ENCODE measurements around the gene DAGLA.
A peak's percentile ranks its signal among the peaks of the same experiment; 100 is the strongest.

DAGLA gene

DNA sequence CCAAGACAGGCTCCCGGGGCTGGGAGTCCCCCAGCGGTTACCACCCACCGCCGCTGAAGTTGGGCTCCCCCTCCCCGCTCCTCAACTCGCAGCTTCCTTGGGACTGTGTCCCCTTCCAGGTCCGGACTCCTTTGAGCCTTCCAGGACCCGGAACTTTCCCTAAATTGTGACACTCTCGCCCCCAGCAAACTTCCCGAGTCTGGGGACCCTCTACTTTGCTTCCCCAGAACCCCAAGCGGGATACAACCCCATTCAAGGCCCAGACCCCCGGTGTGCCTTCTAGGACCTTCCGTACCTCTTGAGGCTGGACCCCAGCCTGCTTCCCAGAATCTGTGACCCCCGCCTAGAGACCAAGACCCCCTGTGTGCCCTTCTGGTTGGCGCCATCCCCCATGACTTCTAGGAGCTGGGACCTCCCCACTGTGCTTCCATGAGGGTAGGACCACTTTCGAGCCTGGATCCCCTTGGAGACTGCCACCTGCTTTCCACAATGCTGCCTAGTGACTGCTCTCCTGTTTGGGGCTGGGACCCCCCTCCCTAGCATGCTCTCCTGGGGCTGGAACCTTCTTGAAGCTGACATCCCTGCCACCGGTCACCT, 72.8 kb downstream of the DAGLA start:
- H3K9ac ChIP-seq (ENCODE audit: low read depth in 1 of 2, low read length in 2 of 2), result peak overlapping the region; percentile 86 to 94
- no peaks in the 10 kb centered on the region for H3K36me3 ChIP-seq (ENCODE audit: control insufficient read depth in 1 of 2, insufficient read depth in 2 of 2, low read length in 2 of 2)
- peak overlapping the region; percentile 78 to 79 for H3K4me3 ChIP-seq (ENCODE audit: low read depth in 1 of 2, low read length in 2 of 2)
- H3K27ac ChIP-seq (ENCODE audit: low read depth, low read length), result peak overlapping the region; percentile 44
- no peaks in the 10 kb centered on the region for H3K9me3 ChIP-seq (ENCODE audit: control insufficient read depth in 1 of 2, low read length in 2 of 2)
- H3K4me1 ChIP-seq (ENCODE audit: control insufficient read depth in 1 of 2, insufficient read depth in 2 of 2, low read length in 2 of 2), result peaks cover 43 to 47% of the 10 kb centered on the region in 2 donors
- peaks cover 0 to 3% of the 10 kb centered on the region in 2 donors for H3K27me3 ChIP-seq (ENCODE audit: control insufficient read depth in 1 of 2, insufficient read depth in 2 of 2, low read length in 2 of 2)

DNA sequence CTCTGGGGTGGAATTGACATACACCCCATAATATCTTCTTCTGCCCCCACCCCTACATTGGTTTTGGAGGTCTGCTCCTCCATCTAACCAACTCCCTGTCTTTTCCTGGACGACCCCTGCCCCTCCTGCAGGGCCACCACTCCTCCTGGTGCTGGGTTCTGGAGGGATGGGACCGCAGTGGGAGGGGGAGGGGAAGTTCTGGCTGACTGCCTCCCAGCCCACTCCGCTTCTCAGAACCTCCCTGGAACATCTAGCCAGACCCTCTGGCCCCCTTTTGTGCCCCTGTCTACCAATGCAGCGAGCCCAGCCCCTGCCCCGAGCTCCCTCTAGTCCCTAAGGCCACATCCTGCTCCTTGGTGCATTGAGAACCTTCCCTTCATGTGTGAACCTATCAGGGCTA, 73.5 kb downstream of the DAGLA start:
- Histone ChIP-seq H3K36me3 (ENCODE audit: control insufficient read depth in 1 of 2, insufficient read depth in 2 of 2, low read length in 2 of 2) (peaks cover 0 to 2% of the 10 kb centered on the region in 2 donors), H3K27me3 (ENCODE audit: control insufficient read depth in 1 of 2, insufficient read depth in 2 of 2, low read length in 2 of 2) (peaks cover 0 to 3% of the 10 kb centered on the region in 2 donors), H3K27ac (ENCODE audit: low read depth, low read length) (peak overlapping the region; percentile 54), H3K9ac (ENCODE audit: low read depth in 1 of 2, low read length in 2 of 2) (peak overlapping the region; percentile 86 to 94), H3K4me1 (ENCODE audit: control insufficient read depth in 1 of 2, insufficient read depth in 2 of 2, low read length in 2 of 2) (peaks cover 48 to 53% of the 10 kb centered on the region in 2 donors), H3K4me3 (ENCODE audit: low read depth in 1 of 2, low read length in 2 of 2) (peak overlapping the region; percentile 78 to 79), H3K9me3 (ENCODE audit: control insufficient read depth in 1 of 2, low read length in 2 of 2) (no peaks in the 10 kb centered on the region)

DNA sequence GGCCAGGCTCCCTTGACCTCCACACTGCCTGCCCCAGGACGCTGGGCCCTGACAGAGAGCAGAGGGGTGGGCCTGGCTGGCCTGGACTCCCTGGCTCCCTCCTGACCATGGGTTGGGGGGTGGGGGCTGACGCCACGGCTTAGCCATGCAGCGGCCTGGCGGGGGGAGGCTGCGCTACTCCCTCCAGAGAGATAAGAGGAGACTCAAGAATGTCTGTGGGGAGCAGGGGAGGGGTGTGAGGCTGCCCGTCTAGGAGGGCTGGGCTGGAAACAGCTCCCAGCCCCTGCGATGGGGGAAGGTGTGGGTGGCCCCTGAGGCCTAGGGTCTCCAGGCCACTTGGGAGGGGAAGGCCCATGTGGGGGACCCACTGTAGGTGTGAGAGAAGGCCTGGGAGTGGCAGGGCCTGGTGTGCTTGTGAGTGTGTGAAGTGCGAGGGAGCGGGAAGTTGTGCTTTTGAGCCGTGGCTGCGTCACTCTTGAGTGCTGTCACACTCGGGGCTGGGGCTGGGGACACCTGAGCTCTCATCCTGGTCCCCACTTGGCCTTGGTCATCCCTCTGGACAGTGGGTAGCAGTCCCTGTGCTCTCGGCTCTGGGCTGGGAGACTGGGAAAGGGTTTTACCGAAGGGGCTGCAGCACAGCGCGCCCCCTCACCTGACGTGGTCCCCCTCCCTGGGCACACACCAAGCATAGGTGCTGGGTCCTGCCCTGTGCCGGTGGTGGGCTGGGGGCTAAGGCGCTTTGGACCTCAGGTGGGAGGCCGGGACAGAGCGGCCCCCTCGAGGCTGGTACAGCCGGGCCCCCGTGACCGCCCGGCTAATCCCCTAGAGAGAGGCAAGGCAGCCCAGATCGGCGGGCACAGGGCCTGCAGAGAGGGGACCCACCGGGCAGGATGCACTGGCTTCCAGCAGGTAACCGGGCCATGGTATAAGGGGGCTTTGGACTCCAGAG, 74.6 kb downstream of the DAGLA start:
- peaks cover 0 to 3% of the 10 kb centered on the region in 2 donors for H3K27me3 ChIP-seq (ENCODE audit: control insufficient read depth in 1 of 2, insufficient read depth in 2 of 2, low read length in 2 of 2)
- H3K36me3 ChIP-seq (ENCODE audit: control insufficient read depth in 1 of 2, insufficient read depth in 2 of 2, low read length in 2 of 2), result peaks cover 0 to 3% of the 10 kb centered on the region in 2 donors
- H3K4me1 ChIP-seq (ENCODE audit: control insufficient read depth in 1 of 2, insufficient read depth in 2 of 2, low read length in 2 of 2), result peaks cover 52 to 57% of the 10 kb centered on the region in 2 donors
- peak overlapping the region; percentile 86 to 94 for H3K9ac ChIP-seq (ENCODE audit: low read depth in 1 of 2, low read length in 2 of 2)
- no peaks in the 10 kb centered on the region for H3K9me3 ChIP-seq (ENCODE audit: control insufficient read depth in 1 of 2, low read length in 2 of 2)
- H3K27ac ChIP-seq (ENCODE audit: low read depth, low read length), result peak overlapping the region; percentile 88
- H3K4me3 ChIP-seq (ENCODE audit: low read depth in 1 of 2, low read length in 2 of 2), result peak overlapping the region; percentile 78 to 79

DNA sequence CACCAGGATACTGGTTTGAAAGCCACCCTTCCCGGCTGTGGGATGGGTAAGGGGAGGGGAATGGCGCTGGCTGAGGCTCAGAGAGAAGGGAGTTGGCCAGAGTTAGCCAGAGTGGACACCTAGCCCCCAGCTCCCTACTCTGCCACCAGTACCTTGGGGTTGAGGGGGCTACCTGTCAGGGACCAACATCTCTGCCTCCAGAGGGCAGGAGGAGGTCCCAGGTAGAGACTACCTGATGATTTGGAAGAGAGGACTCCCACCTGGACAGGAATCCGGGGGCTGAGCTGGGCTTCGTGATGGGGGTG, 75.9 kb downstream of the DAGLA start:
- Histone ChIP-seq H3K27me3 (ENCODE audit: control insufficient read depth in 1 of 2, insufficient read depth in 2 of 2, low read length in 2 of 2) (peaks cover 0 to 3% of the 10 kb centered on the region in 2 donors), H3K9me3 (ENCODE audit: control insufficient read depth in 1 of 2, low read length in 2 of 2) (no peaks in the 10 kb centered on the region), H3K4me1 (ENCODE audit: control insufficient read depth in 1 of 2, insufficient read depth in 2 of 2, low read length in 2 of 2) (peaks cover 52 to 57% of the 10 kb centered on the region in 2 donors), H3K4me3 (ENCODE audit: low read depth in 1 of 2, low read length in 2 of 2) (peak overlapping the region; percentile 6 to 78), H3K27ac (ENCODE audit: low read depth, low read length) (peak overlapping the region; percentile 88), H3K36me3 (ENCODE audit: control insufficient read depth in 1 of 2, insufficient read depth in 2 of 2, low read length in 2 of 2) (peaks cover 0 to 3% of the 10 kb centered on the region in 2 donors), H3K9ac (ENCODE audit: low read depth in 1 of 2, low read length in 2 of 2) (peak overlapping the region; percentile 61 to 94)

DNA sequence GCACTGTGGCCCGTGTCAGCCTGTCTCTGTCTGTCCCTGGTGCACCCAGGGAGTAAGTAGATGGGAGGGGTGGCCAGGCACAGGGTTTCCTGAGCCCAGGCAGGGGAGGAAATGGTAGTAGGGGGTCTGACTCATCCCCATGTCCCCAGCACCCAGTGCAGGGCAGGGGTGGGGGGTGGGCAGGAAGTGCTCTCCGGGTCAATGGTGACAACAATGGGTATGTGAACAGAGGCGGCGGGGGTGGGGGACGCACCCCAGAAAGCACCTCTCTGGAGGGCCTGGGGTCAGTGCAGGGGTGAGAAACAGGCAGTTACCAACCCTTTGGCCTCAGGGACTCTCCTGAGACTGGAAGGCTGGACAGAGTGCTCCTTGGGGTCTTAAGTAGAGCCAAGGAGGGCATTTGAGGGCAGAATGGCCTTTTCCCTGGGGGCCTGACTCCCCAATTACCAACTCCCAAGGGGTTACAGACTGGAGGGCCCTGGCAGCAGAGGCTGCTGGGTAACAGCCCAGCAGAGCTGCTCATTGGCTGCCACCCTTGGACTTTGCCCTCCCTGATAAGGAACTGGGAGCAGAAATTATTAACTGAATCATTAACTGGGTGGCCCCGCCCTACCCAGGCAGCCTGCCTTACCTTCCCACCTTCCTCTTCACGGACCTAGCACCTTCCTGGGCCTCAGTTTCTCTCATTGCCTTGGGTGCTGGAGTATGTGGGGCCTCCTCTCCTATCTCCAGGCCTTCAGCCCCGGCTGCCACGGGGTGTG, 76.4 kb downstream of the DAGLA start:
- Histone ChIP-seq H3K4me3 (ENCODE audit: low read depth in 1 of 2, low read length in 2 of 2) (peak overlapping the region; percentile 46 to 78), H3K27ac (ENCODE audit: low read depth, low read length) (peak overlapping the region; percentile 88), H3K9me3 (ENCODE audit: control insufficient read depth in 1 of 2, low read length in 2 of 2) (no peaks in the 10 kb centered on the region), H3K4me1 (ENCODE audit: control insufficient read depth in 1 of 2, insufficient read depth in 2 of 2, low read length in 2 of 2) (peaks cover 52 to 57% of the 10 kb centered on the region in 2 donors), H3K9ac (ENCODE audit: low read depth in 1 of 2, low read length in 2 of 2) (peak overlapping the region; percentile 61 to 94), H3K36me3 (ENCODE audit: control insufficient read depth in 1 of 2, insufficient read depth in 2 of 2, low read length in 2 of 2) (peaks cover 0 to 3% of the 10 kb centered on the region in 2 donors), H3K27me3 (ENCODE audit: control insufficient read depth in 1 of 2, insufficient read depth in 2 of 2, low read length in 2 of 2) (no peaks in the 10 kb centered on the region)

DNA sequence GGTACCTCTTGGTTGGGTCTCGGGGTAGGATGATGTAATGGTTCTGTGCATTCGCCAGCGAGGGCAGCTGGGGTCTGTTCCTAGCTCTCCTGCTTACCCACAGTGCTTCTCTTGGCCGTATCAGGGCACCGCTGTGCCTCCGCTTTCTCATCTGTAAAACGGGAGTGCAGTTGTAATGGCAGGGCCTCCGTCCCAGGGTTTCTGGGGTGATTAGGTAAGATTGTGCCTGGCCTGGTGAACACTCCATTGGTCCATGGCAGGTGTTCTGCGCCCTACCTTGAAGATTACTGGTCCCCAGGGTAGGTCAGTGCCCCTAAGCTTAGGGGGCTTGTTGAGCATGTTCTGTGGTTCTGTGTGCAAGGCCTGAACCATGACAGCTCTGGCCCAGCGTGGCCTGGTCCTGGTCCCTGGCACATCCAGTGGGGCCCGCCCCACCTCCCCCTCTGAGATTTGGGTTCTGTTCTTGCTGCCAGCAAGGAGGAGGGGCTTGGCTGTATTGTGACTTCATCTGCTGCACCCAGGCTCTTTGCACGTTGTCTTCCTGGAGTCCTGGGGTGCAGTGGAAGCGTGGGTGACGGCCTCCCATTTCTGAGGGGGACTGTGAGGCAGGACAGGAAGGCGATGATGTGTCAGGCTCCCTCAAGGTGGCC, 77.1 kb downstream of the DAGLA start:
- peak overlapping the region; percentile 77 for H3K27ac ChIP-seq (ENCODE audit: low read depth, low read length)
- H3K27me3 ChIP-seq (ENCODE audit: control insufficient read depth in 1 of 2, insufficient read depth in 2 of 2, low read length in 2 of 2), result no peaks in the 10 kb centered on the region
- peak overlapping the region; percentile 48 to 94 for H3K9ac ChIP-seq (ENCODE audit: low read depth in 1 of 2, low read length in 2 of 2)
- peak overlapping the region; percentile 46 to 65 for H3K4me3 ChIP-seq (ENCODE audit: low read depth in 1 of 2, low read length in 2 of 2)
- H3K9me3 ChIP-seq (ENCODE audit: control insufficient read depth in 1 of 2, low read length in 2 of 2), result no peaks in the 10 kb centered on the region
- H3K4me1 ChIP-seq (ENCODE audit: control insufficient read depth in 1 of 2, insufficient read depth in 2 of 2, low read length in 2 of 2), result peaks cover 52% of the 10 kb centered on the region in 2 donors
- H3K36me3 ChIP-seq (ENCODE audit: control insufficient read depth in 1 of 2, insufficient read depth in 2 of 2, low read length in 2 of 2), result peaks cover 0 to 3% of the 10 kb centered on the region in 2 donors

DNA sequence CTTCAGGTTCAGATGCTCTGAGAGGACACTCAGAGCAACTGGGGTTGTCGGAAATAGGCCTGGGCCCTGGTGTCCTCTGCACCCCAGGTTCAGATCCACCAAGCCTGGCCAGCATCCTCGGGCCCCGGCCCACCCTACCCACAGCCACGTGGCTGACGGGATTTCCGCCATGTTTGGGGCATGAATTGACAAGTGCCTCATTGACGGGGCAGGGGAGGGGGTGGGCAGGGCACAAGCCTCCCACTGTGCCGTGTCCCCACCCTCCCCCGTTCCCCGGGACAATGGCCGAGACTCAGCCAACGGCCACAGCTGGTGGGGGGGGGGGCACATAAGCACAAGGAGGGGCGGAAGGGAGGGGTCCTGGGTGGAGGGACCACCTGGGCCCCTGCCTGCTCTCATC, 80.8 kb downstream of the DAGLA start:
- H3K4me3 ChIP-seq (ENCODE audit: low read depth in 1 of 2, low read length in 2 of 2), result no peak overlapping the region
- H3K36me3 ChIP-seq (ENCODE audit: control insufficient read depth in 1 of 2, insufficient read depth in 2 of 2, low read length in 2 of 2), result peaks cover 0 to 3% of the 10 kb centered on the region in 2 donors
- no peak overlapping the region for H3K27ac ChIP-seq (ENCODE audit: low read depth, low read length)
- H3K9me3 ChIP-seq (ENCODE audit: control insufficient read depth in 1 of 2, low read length in 2 of 2), result no peaks in the 10 kb centered on the region
- H3K4me1 ChIP-seq (ENCODE audit: control insufficient read depth in 1 of 2, insufficient read depth in 2 of 2, low read length in 2 of 2), result peaks cover 29 to 30% of the 10 kb centered on the region in 2 donors
- H3K9ac ChIP-seq (ENCODE audit: low read depth in 1 of 2, low read length in 2 of 2), result no peak overlapping the region
- peaks cover 0 to 3% of the 10 kb centered on the region in 2 donors for H3K27me3 ChIP-seq (ENCODE audit: control insufficient read depth in 1 of 2, insufficient read depth in 2 of 2, low read length in 2 of 2)

DNA sequence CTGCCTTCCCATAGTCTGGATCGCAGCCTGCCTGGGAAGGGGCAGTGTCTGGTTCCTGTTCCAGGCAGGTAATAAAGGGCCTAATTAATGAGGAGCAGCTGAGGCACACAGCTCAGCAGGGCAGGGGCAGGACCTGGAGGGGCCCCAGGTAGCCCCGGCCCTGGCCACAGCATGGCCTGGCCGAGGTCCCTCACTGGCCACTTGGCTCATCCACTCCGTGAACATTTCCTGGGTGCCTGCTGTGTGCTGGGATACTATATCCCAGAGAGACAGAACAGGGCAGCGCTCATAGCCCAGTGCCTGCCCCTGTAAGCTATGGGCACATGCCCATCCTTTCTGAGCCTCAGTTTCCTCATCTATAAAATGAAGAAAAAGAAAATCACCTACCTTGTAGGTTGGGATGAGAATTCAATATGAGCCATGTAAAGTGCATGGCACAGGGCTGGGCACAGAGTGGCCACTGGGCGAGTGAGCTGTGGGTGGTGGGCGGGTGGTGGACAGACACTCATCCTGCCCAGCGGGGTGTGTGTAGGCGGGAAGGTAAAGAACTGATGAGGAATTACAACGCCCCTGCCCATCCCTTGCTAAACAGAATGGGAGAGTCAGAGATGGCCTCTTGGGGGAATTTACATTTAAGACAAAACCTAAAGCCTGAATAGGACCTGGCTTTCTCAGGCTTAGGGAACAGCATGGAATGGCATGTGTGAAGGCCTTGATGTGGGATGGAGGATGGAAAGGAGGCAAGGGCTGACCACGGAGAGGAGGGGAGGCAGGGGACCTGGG, 81.4 kb downstream of the DAGLA start:
- Histone ChIP-seq H3K27me3 (ENCODE audit: control insufficient read depth in 1 of 2, insufficient read depth in 2 of 2, low read length in 2 of 2) (peaks cover 0 to 3% of the 10 kb centered on the region in 2 donors), H3K36me3 (ENCODE audit: control insufficient read depth in 1 of 2, insufficient read depth in 2 of 2, low read length in 2 of 2) (peaks cover 0 to 8% of the 10 kb centered on the region in 2 donors), H3K4me1 (ENCODE audit: control insufficient read depth in 1 of 2, insufficient read depth in 2 of 2, low read length in 2 of 2) (peaks cover 22 to 23% of the 10 kb centered on the region in 2 donors), H3K4me3 (ENCODE audit: low read depth in 1 of 2, low read length in 2 of 2) (no peak overlapping the region), H3K9me3 (ENCODE audit: control insufficient read depth in 1 of 2, low read length in 2 of 2) (no peaks in the 10 kb centered on the region), H3K27ac (ENCODE audit: low read depth, low read length) (no peak overlapping the region), H3K9ac (ENCODE audit: low read depth in 1 of 2, low read length in 2 of 2) (no peak overlapping the region)

DNA sequence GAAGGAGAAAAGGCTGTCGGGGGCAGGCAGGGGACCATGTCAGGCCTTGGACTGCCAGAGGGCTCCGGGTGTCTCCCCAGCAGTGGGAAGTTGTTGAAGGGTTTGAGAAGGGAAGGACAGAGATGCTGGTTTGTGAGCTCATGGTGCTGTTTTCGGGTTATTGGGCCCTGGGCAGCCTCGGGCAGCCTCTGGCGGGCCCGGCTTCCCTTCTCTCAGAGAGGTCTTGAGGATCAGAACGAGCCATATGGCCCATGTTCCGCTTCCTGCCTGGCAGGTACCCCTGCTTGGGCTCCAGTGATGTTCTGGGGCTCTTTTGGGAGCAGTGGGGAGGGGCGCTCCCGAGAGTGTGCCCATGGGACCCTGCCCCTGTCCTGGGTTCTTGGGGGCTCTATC, 82.0 kb downstream of the DAGLA start:
- Histone ChIP-seq H3K4me3 (ENCODE audit: low read depth in 1 of 2, low read length in 2 of 2) (no peak overlapping the region), H3K4me1 (ENCODE audit: control insufficient read depth in 1 of 2, insufficient read depth in 2 of 2, low read length in 2 of 2) (peaks cover 18 to 23% of the 10 kb centered on the region in 2 donors), H3K27ac (ENCODE audit: low read depth, low read length) (no peak overlapping the region)

More for the DNA sequence above, 82.0 kb downstream of the DAGLA start:
- no peaks in the 10 kb centered on the region for H3K9me3 ChIP-seq (ENCODE audit: control insufficient read depth in 1 of 2, low read length in 2 of 2)
- H3K27me3 ChIP-seq (ENCODE audit: control insufficient read depth in 1 of 2, insufficient read depth in 2 of 2, low read length in 2 of 2), result peaks cover 0 to 3% of the 10 kb centered on the region in 2 donors
- H3K36me3 ChIP-seq (ENCODE audit: control insufficient read depth in 1 of 2, insufficient read depth in 2 of 2, low read length in 2 of 2), result peaks cover 0 to 12% of the 10 kb centered on the region in 2 donors
- H3K9ac ChIP-seq (ENCODE audit: low read depth in 1 of 2, low read length in 2 of 2), result no peak overlapping the region
